HG02943 (cell line): Measurements from ENCODE around the gene NTHL1.

Source experiments
- ATAC-seq: cut with Tn5 transposase; IDR thresholded peaks from one replicate; pipeline ENCODE4 v1.9.1; 2021; ENCODE audit warnings: mild to moderate bottlenecking, low read depth, moderate library complexity; ENCODE audit not compliant: unreplicated experiment

Gene NTHL1

GRCh38 chr16:2084895-2085625 lies 37.4 kb upstream of the NTHL1 start:
- no peak for ATAC-seq

GRCh38 chr16:2083876-2084780 lies 36.5 kb upstream of the NTHL1 start:
- ATAC-seq, result no peak

GRCh38 chr16:2083409-2083808 lies 35.8 kb upstream of the NTHL1 start:
- ATAC-seq, result no peak

- ATAC-seq, result no peak
These were observed 35.3 kb upstream of the NTHL1 start for GRCh38 chr16:2082983-2083364.

DNA sequence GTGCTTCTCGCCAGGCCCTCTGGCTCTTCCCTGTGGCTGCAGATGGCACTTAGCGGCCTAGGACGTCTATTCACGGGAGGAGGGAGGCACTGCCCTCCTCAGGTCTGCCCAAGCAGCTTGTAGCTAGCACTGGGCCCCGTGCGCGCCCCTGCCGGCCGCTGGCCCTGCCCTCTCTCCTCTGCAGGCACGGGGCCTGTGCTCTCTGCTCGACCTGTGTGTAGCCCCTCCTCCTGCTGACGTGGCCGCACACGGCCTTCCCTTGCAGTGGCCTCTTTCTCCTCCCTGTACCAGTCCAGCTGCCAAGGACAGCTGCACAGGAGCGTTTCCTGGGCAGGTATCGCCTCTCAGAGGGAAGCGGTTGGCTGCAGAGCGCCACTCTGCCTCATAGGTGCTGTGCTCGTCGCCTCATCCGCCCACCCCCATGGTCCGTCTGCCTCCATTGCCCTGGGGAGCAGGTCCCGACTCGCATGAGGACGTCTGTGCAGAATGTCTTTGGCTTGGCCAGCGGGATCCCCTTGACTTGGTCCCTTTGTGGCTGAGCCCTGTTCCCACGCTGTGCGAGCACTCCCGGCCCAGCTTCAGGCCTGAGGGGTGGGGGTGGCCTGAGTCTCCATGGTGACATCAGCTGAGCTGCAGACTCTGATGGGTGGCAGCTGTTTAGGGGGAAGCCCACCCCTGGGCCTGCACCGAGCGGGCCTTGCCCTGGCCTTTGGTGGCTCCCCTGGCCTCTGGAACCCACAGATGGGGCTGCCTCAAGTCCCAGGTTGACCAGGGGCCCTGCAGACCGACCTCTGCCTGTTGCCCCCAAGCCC lies 34.7 kb upstream of the NTHL1 start:
- ATAC-seq, result no peak

DNA sequence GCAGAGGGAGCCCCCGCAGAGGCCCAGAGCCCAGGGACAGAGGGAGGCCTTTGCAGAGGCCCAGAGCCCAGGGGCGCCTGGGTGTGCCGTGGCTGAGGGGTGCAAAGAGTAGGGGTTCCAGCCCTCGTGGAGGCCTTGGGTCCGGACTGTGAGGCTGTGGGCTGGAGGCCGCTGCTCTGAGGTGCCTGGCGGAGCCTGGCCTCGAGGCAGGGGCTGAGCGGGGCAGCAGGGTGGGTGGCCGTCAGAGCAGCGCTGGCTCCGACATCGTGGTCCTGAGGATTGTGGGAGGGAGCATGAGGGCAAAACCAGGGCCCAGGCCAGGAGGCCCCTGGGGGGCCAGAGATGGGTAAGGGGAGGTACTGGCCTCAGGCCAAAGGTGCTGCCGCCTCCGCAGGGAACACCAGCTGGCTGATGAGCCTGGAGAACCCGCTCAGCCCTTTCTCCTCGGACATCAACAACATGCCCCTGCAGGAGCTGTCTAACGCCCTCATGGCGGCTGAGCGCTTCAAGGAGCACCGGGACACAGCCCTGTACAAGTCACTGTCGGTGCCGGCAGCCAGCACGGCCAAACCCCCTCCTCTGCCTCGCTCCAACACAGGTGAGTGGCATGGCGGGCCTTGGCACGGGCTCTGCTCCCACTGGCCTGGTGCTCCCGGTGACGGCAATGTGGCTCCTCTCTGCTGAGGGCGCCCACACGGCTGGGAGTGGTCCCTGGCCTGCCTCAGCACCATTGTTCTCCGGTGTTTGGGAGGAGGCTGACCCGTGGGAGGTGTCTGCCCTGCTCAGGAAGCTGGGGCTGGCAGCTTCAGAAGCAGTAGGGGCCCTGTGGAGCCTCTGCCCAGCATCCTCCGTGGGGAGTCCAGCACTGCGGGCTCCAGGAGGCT lies 33.8 kb upstream of the NTHL1 start:
- ATAC-seq, result no peak

- ATAC-seq, result no peak
These were observed 32.4 kb upstream of the NTHL1 start for GRCh38 chr16:2079991-2080390.

DNA sequence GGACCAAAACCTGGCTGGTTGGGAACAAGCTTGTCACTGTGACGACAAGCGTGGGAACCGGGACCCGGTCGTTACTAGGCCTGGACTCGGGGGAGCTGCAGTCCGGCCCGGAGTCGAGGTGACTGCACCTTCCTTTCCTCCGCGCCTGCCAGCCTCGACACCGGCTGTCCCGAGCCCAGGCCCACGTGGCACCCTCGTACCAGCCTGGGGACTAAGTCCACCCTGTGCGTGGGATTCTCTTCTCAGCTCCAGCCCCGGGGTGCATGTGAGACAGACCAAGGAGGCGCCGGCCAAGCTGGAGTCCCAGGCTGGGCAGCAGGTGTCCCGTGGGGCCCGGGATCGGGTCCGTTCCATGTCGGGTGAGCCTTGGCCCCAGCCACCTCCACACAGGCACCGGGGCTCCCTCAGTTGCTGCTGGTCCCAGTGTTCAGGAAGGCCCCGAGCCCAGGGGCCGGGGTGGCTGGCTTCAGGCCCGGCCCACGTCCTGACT lies 31.7 kb upstream of the NTHL1 start:
- no peak for ATAC-seq

- ATAC-seq, result no peak
These were observed 31.1 kb upstream of the NTHL1 start for GRCh38 chr16:2078691-2079090.

- no peak for ATAC-seq
These were observed 30.5 kb upstream of the NTHL1 start for GRCh38 chr16:2078096-2078495.

- no peak for ATAC-seq
These were observed 30.1 kb upstream of the NTHL1 start for GRCh38 chr16:2077696-2078095.

DNA sequence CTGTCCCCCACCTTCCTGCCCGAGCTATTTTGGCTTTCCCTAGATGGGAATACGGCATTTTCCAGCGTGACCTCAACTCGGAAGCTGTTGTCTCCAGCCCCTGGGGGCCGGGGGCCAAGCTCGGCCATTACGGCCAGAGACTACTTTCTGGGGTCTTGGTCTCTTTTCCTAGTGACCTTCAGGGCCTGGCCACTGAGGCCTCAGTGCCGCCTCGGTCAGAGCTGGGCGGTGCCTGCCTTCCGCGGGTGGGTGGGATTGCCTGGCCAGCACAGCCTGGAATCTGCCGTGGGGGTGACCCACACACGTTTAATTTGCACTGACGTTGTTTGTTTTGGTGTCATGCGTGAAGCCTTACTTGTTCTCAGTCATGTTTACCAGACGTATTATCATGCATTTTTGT lies 29.4 kb upstream of the NTHL1 start:
- no peak for ATAC-seq

DNA sequence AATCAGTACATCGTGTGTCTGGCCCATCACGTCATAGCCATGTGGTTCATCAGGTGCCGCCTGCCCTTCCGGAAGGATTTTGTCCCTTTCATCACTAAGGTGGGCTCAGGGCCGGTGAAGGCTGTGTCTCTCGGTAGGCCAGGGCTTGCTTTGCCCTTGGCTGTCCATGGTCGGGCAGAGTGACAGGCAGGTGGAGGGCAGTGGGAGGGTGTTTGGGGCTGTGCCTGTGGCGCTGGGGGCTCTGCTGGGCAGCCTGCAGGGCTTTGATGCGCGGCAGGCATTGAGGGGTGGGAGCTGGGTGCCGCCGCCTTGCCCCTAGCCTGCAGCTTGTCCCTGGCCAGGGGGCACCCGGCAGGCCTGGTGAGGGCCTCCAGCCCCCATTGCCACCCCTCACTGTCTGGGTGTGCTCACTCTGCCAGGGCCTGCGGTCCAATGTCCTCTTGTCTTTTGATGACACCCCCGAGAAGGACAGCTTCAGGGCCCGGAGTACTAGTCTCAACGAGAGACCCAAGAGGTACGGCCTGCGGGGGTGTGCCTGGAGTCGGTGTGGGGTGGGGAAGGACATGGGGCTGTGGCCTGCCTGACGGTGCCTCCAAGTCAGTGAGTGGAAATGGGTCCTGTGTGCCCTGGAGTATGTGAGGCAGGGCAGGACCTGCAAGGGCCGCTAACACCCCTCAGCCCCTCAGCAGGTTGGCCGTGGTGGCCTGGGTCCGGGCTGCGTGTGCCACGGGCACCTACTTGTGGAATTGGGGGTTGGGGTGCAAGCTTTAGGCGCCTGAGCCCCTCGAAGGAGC lies 28.6 kb upstream of the NTHL1 start:
- no peak for ATAC-seq

GRCh38 chr16:2075631-2076030 lies 28.0 kb upstream of the NTHL1 start:
- no peak for ATAC-seq

DNA sequence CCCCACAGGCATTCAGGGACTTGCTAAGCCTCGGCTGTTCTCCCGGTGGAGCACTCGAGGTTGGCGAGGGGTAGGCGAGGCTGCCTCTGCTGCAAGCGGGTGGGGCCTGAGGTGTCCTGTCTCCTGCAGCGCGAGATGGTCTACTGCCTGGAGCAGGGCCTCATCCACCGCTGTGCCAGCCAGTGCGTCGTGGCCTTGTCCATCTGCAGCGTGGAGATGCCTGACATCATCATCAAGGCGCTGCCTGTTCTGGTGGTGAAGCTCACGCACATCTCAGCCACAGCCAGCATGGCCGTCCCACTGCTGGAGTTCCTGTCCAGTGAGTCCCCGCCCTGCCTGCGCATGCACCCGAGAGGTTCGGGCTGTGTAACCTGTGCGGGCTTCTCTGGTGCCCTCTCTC lies 26.4 kb upstream of the NTHL1 start:
- ATAC-seq, result no peak

- ATAC-seq, result no peak
These were observed 25.3 kb upstream of the NTHL1 start for GRCh38 chr16:2072926-2073325.

GRCh38 chr16:2071454-2072202 lies 24.0 kb upstream of the NTHL1 start:
- ATAC-seq, result no peak
